Nephron (organoid): ENCODE data around the gene EGFR.

Source experiments
- H3K27ac Mint-ChIP-seq, 3 experiments: 2 replicates each; pipeline ENCODE4 v1.8.0; 2020; ENCODE audit warnings: mixed read lengths in 3 of 3, mild to moderate bottlenecking in 2 of 3, moderate library complexity in 1 of 3
- H3K27me3 Mint-ChIP-seq: 2 replicates; pipeline ENCODE4 v1.8.0; 2021; ENCODE audit warnings: low read depth, mild to moderate bottlenecking, moderate library complexity, mixed read lengths
- H3K36me3 Mint-ChIP-seq: 2 replicates; pipeline ENCODE4 v1.8.0; 2020; ENCODE audit warnings: low read depth, mixed read lengths
- H3K4me1 Mint-ChIP-seq: 2 replicates; pipeline ENCODE4 v1.8.0; 2020; ENCODE audit warnings: mixed read lengths
- H3K4me3 Mint-ChIP-seq, 3 experiments: 2 replicates each; pipeline ENCODE4 v1.8.0; 2020; ENCODE audit warnings: mild to moderate bottlenecking in 3 of 3, mixed read lengths in 3 of 3, moderate library complexity in 2 of 3
- H3K9me3 Mint-ChIP-seq: 2 replicates; pipeline ENCODE4 v1.8.0; 2020; ENCODE audit warnings: mixed read lengths
- TF ChIP-seq, protein P1 (sequence below), 3 experiments: fragments of 200-600 bp; sonication (generic); IDR thresholded peaks; one replicate each; pipeline ENCODE4 v1.5.0; 2021; ENCODE audit warnings: antibody characterized with exemption in 3 of 3; ENCODE audit not compliant: unreplicated experiment in 3 of 3

Gene EGFR

DNA sequence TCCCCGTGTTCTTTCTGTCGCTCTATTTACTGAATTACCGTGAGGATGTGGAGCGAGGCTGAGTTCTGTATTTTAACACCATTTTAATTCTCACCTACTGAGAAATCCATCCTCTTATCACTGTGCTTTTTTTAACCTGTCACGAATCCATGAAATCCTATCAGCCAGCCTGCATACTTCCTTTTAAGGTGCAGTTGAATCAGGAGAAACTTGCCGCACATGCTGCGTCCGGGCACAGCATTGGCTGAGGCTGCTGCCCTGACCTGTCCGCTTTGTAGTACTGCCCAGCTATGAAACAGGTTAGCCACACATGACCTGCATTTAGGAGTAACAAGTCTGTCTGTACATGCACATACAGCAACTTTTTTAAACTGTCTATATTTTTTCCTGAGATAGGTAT is 82.5 kb downstream of the EGFR start:
- TF ChIP-seq, protein P1, sequence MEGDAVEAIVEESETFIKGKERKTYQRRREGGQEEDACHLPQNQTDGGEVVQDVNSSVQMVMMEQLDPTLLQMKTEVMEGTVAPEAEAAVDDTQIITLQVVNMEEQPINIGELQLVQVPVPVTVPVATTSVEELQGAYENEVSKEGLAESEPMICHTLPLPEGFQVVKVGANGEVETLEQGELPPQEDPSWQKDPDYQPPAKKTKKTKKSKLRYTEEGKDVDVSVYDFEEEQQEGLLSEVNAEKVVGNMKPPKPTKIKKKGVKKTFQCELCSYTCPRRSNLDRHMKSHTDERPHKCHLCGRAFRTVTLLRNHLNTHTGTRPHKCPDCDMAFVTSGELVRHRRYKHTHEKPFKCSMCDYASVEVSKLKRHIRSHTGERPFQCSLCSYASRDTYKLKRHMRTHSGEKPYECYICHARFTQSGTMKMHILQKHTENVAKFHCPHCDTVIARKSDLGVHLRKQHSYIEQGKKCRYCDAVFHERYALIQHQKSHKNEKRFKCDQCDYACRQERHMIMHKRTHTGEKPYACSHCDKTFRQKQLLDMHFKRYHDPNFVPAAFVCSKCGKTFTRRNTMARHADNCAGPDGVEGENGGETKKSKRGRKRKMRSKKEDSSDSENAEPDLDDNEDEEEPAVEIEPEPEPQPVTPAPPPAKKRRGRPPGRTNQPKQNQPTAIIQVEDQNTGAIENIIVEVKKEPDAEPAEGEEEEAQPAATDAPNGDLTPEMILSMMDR (IDR thresholded peaks at IDR 0.05; ENCODE audit: unreplicated experiment in 3 of 3), result no peak
- Mint-ChIP-seq H3K27ac (peak overlapping the region; percentile 77 to 91 (median 84)), H3K27me3 (peaks cover 4% of the 10 kb centered on the region), H3K36me3 (no peaks in the 10 kb centered on the region), H3K9me3 (no peaks in the 10 kb centered on the region), H3K4me1 (peaks cover 69% of the 10 kb centered on the region), H3K4me3 (no peak overlapping the region)

DNA sequence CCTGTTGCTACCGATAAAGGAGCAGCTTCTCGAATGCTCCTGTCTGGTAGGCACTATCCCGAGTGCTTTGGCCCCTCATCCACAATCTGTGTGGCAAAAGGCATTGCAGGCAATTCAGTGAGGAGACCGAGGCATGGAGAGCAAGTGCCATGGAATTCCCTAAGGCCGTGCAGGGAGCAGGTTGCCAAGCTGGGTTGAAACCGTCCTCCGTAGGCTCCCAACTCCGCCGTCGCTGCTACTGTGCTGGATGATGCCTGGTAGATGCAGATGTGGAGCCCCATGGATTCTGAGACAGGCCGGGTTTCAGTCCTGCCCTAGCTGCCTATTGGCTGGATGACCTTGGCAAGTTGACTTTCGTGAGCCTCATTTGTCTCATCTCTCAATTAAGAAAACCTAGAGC is 85.3 kb downstream of the EGFR start:
- H3K36me3 Mint-ChIP-seq, result no peaks in the 10 kb centered on the region
- TF ChIP-seq, protein P1 (IDR thresholded peaks at IDR 0.05; ENCODE audit: unreplicated experiment in 3 of 3), result no peak
- H3K27ac Mint-ChIP-seq, result peak overlapping the region in 1 of 3 experiments; percentile 33
- peaks cover 77% of the 10 kb centered on the region for H3K4me1 Mint-ChIP-seq
- H3K27me3 Mint-ChIP-seq, result peaks cover 4% of the 10 kb centered on the region
- no peak overlapping the region for H3K4me3 Mint-ChIP-seq
- no peaks in the 10 kb centered on the region for H3K9me3 Mint-ChIP-seq

DNA sequence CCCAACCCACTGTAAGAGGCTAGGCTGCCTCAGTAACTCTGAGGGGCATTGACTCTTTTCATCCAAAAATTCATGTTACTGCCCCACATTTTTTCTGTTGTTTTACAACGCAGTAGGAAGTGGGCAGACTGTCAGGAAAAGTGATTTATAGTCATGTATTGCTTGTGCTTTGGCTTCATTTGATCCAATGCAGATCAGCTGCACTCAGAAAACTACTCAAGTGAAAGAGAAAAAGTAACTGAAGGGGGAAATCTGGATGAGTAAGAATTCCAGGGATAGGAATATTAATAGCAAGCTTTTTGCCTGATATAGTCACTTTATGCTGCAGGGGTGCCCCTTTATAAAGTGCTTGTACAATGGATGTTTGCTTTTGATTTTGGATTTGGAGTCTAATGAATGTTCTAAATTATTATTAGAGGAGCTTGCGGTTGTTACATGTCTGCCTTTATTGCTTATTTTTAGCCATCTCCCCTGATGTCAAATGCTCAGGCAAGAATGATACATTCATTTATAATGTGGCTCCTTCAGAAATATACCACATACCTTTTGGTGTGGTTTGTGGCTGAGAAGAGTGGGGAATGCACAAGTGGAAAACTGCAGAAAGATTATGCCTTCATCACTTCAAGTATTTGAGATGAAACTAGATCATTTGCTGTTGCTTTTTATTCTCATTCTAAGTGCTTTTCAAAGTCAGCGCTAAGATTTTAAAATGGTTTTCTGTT is 86.1 kb downstream of the EGFR start:
- peak overlapping the region; percentile 31 to 65 (median 33) for H3K27ac Mint-ChIP-seq
- H3K4me3 Mint-ChIP-seq, result no peak overlapping the region
- peaks cover 77% of the 10 kb centered on the region for H3K4me1 Mint-ChIP-seq
- H3K36me3 Mint-ChIP-seq, result no peaks in the 10 kb centered on the region
- H3K27me3 Mint-ChIP-seq, result peaks cover 4% of the 10 kb centered on the region
- H3K9me3 Mint-ChIP-seq, result no peaks in the 10 kb centered on the region
- TF ChIP-seq, protein P1 (IDR thresholded peaks at IDR 0.05; ENCODE audit: unreplicated experiment in 3 of 3), result no peak

DNA sequence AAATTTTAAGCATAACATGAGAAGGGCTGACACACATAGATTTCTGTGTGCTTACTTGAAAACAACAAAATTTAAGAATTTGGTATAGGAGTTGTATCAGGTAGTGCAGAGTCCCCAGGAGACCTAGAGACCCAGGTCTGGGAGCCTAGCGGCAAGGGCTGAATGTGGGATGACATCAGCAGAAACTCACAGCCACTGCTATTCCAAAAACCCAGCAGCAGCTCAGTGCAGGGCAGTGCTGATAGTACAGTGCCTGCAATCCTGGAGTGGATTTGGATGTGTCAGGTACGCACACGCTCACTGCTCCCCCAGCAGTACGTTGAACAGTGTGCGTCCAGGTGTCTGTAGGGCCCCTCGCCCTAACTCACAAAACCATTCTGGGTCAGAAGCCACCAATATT is 87.1 kb downstream of the EGFR start:
- no peaks in the 10 kb centered on the region for H3K9me3 Mint-ChIP-seq
- H3K27me3 Mint-ChIP-seq, result peaks cover 7% of the 10 kb centered on the region
- peaks cover 77% of the 10 kb centered on the region for H3K4me1 Mint-ChIP-seq
- peak overlapping the region in 2 of 3 experiments; percentile 33 to 62 for H3K27ac Mint-ChIP-seq
- no peaks in the 10 kb centered on the region for H3K36me3 Mint-ChIP-seq
- H3K4me3 Mint-ChIP-seq, result no peak overlapping the region
- TF ChIP-seq, protein P1 (IDR thresholded peaks at IDR 0.05; ENCODE audit: unreplicated experiment in 3 of 3), result no peak

DNA sequence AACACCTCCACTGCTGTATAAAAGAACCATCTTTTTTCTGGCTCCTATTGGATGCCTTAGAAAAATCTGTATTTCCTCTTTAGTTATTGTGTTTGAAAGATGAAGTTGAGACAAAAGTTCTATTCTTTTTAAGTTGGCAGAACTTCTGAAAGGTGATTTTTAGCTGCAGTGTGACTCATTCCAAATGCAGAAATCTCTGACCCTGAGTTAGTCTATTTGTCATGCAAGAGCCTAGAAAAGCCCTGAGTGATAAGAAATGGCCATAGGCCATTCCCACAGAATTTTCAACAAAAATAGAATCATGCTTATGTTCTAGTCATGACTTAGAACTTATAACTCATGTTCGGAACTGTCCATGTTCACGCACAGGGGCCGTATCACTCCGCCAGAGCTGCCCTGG is 89.1 kb downstream of the EGFR start:
- Mint-ChIP-seq H3K4me1 (peaks cover 65% of the 10 kb centered on the region), H3K27ac (peak overlapping the region; percentile 65 to 87 (median 81)), H3K9me3 (no peaks in the 10 kb centered on the region), H3K4me3 (no peak overlapping the region), H3K27me3 (peaks cover 5% of the 10 kb centered on the region), H3K36me3 (no peaks in the 10 kb centered on the region)
- TF ChIP-seq, protein P1 (IDR thresholded peaks at IDR 0.05; ENCODE audit: unreplicated experiment in 3 of 3), result no peak

DNA sequence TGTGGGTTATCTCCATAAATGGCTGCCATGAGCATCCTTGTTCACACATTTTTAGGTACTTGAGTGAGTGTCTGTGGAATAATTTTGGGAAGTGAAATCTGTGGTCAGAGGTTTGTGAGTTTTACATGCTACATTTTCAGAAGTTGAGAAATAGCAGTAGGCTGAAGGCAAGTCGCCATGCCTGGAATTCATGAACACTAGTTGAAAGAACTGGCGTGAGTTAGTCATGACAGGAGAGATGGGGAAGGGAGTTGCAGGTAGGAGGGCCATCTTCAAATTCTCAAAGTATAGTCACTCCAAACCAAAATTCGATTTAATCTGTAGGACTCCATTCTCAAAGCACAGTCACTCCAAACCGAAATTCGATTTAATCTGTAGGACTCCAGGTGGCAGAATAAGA is 89.6 kb downstream of the EGFR start:
- TF ChIP-seq, protein P1 (IDR thresholded peaks at IDR 0.05; ENCODE audit: unreplicated experiment in 3 of 3), result no peak
- Mint-ChIP-seq H3K4me3 (peak overlapping the region in 1 of 3 experiments; percentile 6), H3K27ac (peak overlapping the region; percentile 65 to 87 (median 81)), H3K9me3 (no peaks in the 10 kb centered on the region), H3K27me3 (peaks cover 5% of the 10 kb centered on the region), H3K36me3 (no peaks in the 10 kb centered on the region), H3K4me1 (peaks cover 60% of the 10 kb centered on the region)
